HepG2 (cell line): ENCODE results near the gene EIF4A3. TPM values are rescaled to one million over a fixed set of nuclear protein-coding genes. Genes with fewer than 3 reads are reported as not detected.

Experiments used
- EZH2 ChIP-seq: conservative IDR thresholded peaks from 2 replicates; pipeline ENCODE4 v1.6.1; 2012; ENCODE audit warnings: mild to moderate bottlenecking, low read depth, low read length, moderate library complexity
- GATA4 ChIP-seq: sonication (generic); IDR thresholded peaks from 2 replicates; pipeline ENCODE4 v1.6.1; 2016; ENCODE audit warnings: antibody characterized with exemption, low read depth, borderline replicate concordance
- HNF1A ChIP-seq, 2 experiments: sonication (generic) in 1 of 2; formaldehyde crosslinking in 1 of 2; IDR thresholded peaks; 2 replicates each; pipeline versions ENCODE4 v1.4.0 to v1.6.1; 2016 to 2020; ENCODE audit warnings: borderline replicate concordance in 1 of 2, low read depth in 1 of 2, mild to moderate bottlenecking in 1 of 2, missing genetic modification reagents in 1 of 2
- MAFG ChIP-seq: sonication (generic); formaldehyde crosslinking; IDR thresholded peaks from 2 replicates; pipeline ENCODE4 v1.5.1; 2020; ENCODE audit warnings: mild to moderate bottlenecking, missing genetic modification reagents
- NFYB ChIP-seq: sonication (generic); formaldehyde crosslinking; IDR thresholded peaks from 2 replicates; pipeline ENCODE4 v1.4.0; 2020; ENCODE audit warnings: missing genetic modification reagents
- SCMH1 ChIP-seq: sonication (generic); formaldehyde crosslinking; IDR thresholded peaks from 2 replicates; pipeline ENCODE4 v1.9.0; 2021; ENCODE audit warnings: missing genetic modification reagents, mild to moderate bottlenecking, borderline replicate concordance
- SETDB1 ChIP-seq: sonication (generic); formaldehyde crosslinking; IDR thresholded peaks from 2 replicates; pipeline ENCODE4 v1.5.1; 2020; ENCODE audit warnings: missing genetic modification reagents, mild to moderate bottlenecking, borderline replicate concordance
- ZC3H13 ChIP-seq: sonication (generic); formaldehyde crosslinking; IDR thresholded peaks from 2 replicates; pipeline ENCODE4 v1.8.1; 2023; ENCODE audit warnings: mild to moderate bottlenecking, missing genetic modification reagents, moderate library complexity
- ZKSCAN5 ChIP-seq: sonication (generic); formaldehyde crosslinking; IDR thresholded peaks from 2 replicates; pipeline ENCODE4 v1.5.1; 2020; ENCODE audit warnings: mild to moderate bottlenecking, missing genetic modification reagents
- ZKSCAN8 ChIP-seq: IDR thresholded peaks from 2 replicates; pipeline ENCODE4 v1.6.1; 2016; ENCODE audit warnings: borderline replicate concordance, missing genetic modification reagents, missing compliant biosample characterization
- ZNF33B ChIP-seq: sonication (generic); formaldehyde crosslinking; IDR thresholded peaks from 2 replicates; pipeline ENCODE4 v1.5.1; 2020; ENCODE audit warnings: mild to moderate bottlenecking, missing genetic modification reagents
- ZNF629 ChIP-seq: sonication (generic); formaldehyde crosslinking; conservative IDR thresholded peaks from 2 replicates; pipeline ENCODE4 v1.5.0; 2020; ENCODE audit warnings: missing genetic modification reagents
- ZNF747 ChIP-seq: sonication (generic); formaldehyde crosslinking; IDR thresholded peaks from 2 replicates; pipeline ENCODE4 v1.8.1; 2023; ENCODE audit warnings: missing genetic modification reagents, mild to moderate bottlenecking, borderline replicate concordance
- ZNF780A ChIP-seq: sonication (generic); formaldehyde crosslinking; IDR thresholded peaks from 2 replicates; pipeline ENCODE4 v1.8.0; 2022; ENCODE audit warnings: mild to moderate bottlenecking, missing genetic modification reagents, moderate library complexity
- ZSCAN22 ChIP-seq: sonication (generic); formaldehyde crosslinking; IDR thresholded peaks from 2 replicates; pipeline ENCODE4 v1.4.0; 2020; ENCODE audit warnings: mild to moderate bottlenecking, missing genetic modification reagents
- polyA plus RNA-seq, 8 experiments: library from polyadenylated mRNA; depleted of rRNA in 3 of 8; stranded (reverse) in 7 of 8; unstranded in 1 of 8; fragments of >200 nt; fragmentation: Illumina TruSeq in 4 of 8; extraction: Trizol in 4 of 8; gene quantifications; 2 replicates each; pipeline versions ENCODE4 v1.2.1 to v1.2.3, GENCODE V29; 2011 to 2016; ENCODE audit warnings: low read depth in 4 of 8, missing spikeins in 1 of 8, mixed read lengths in 1 of 8; ENCODE audit not compliant: insufficient read depth in 1 of 8
- total RNA-seq, 5 experiments: library from RNA; depleted of rRNA; stranded (reverse); fragments of >200 nt; fragmentation: Illumina TruSeq; extraction: Trizol; gene quantifications; 2 replicates each; pipeline ENCODE4 v1.2.3, GENCODE V29; 2016; ENCODE audit warnings: low read depth in 1 of 5
- TF ChIP-seq, protein P1 (sequence below): IDR thresholded peaks from 2 replicates; pipeline ENCODE4 v1.6.1; 2012; ENCODE audit warnings: low read length, improper control_type of control experiment
- TF ChIP-seq, protein P2 (sequence below): sonication (generic); formaldehyde crosslinking; IDR thresholded peaks from 2 replicates; pipeline ENCODE4 v1.9.0; 2022; ENCODE audit warnings: missing genetic modification reagents, mild to moderate bottlenecking, borderline replicate concordance
- TF ChIP-seq, protein P3 (sequence below): sonication (generic); formaldehyde crosslinking; IDR thresholded peaks from 2 replicates; pipeline ENCODE4 v1.5.1; 2020; ENCODE audit warnings: missing genetic modification reagents, mild to moderate bottlenecking, borderline replicate concordance

Gene EIF4A3
- total and polyA plus RNA-seq, 2 of the 13 experiments (the other 11 are each of a cell fraction or from before 2014, with no cell fraction given): 145 to 187 TPM

DNA sequence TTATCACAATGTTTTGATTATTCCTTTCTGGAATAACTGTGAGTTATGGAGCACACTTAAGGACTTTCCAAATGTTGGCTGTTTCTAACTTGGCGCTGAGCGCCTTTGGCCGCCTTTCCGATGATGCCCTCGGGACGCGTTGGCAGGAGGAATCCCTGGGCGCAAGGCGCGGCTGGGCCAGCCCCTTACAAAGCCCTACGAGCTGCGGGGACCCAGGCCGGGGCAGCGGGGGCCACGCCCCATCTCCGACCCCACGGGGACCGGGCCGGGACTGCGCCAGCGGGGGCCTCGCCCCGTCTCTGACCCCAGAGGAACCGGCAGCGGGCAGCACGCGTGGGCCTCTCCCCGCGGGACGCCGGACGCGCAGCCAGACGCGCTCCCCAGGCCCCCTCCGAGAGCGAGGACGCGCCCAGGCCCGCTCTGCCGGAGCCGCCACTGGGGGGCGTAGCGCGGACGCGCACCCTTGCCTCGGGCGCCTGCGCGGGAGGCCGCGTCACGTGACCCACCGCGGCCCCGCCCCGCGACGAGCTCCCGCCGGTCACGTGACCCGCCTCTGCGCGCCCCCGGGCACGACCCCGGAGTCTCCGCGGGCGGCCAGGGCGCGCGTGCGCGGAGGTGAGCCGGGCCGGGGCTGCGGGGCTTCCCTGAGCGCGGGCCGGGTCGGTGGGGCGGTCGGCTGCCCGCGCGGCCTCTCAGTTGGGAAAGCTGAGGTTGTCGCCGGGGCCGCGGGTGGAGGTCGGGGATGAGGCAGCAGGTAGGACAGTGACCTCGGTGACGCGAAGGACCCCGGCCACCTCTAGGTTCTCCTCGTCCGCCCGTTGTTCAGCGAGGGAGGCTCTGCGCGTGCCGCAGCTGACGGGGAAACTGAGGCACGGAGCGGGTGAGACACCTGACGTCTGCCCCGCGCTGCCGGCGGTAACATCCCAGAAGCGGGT lies 45.6 kb downstream of the EIF4A3 start, which contains the start of gene GAA (continued):
- TF ChIP-seq, protein P1, sequence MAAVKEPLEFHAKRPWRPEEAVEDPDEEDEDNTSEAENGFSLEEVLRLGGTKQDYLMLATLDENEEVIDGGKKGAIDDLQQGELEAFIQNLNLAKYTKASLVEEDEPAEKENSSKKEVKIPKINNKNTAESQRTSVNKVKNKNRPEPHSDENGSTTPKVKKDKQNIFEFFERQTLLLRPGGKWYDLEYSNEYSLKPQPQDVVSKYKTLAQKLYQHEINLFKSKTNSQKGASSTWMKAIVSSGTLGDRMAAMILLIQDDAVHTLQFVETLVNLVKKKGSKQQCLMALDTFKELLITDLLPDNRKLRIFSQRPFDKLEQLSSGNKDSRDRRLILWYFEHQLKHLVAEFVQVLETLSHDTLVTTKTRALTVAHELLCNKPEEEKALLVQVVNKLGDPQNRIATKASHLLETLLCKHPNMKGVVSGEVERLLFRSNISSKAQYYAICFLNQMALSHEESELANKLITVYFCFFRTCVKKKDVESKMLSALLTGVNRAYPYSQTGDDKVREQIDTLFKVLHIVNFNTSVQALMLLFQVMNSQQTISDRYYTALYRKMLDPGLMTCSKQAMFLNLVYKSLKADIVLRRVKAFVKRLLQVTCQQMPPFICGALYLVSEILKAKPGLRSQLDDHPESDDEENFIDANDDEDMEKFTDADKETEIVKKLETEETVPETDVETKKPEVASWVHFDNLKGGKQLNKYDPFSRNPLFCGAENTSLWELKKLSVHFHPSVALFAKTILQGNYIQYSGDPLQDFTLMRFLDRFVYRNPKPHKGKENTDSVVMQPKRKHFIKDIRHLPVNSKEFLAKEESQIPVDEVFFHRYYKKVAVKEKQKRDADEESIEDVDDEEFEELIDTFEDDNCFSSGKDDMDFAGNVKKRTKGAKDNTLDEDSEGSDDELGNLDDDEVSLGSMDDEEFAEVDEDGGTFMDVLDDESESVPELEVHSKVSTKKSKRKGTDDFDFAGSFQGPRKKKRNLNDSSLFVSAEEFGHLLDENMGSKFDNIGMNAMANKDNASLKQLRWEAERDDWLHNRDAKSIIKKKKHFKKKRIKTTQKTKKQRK: no peak
- TF ChIP-seq ZNF33B (CRISPR knock-in tag) (no peak; the same call in 1 of the 2 replicates), MAFG (CRISPR knock-in tag) (no peak; the same call in 1 of the 2 replicates), NFYB (CRISPR knock-in tag) (no peak), ZNF780A (CRISPR knock-in tag) (no peak), EZH2 (no peak), SETDB1 (CRISPR knock-in tag) (no peak), HNF1A (IDR thresholded peaks at IDR 0.05; ENCODE audit: low read depth) (no peak), HNF1A (CRISPR knock-in tag; IDR thresholded peaks at IDR 0.05; ENCODE audit: borderline replicate concordance) (peak; percentile 37; the same call in 1 of the 2 replicates), ZC3H13 (CRISPR knock-in tag) (peak; percentile 56; the same call in 1 of the 2 replicates), ZSCAN22 (no peak), GATA4 (no peak), ZKSCAN5 (CRISPR knock-in tag) (no peak), ZNF629 (CRISPR knock-in tag) (no peak), ZKSCAN8 (CRISPR knock-in tag) (no peak), SCMH1 (CRISPR knock-in tag) (no peak), ZNF747 (CRISPR knock-in tag) (0 out of 2 replicates have a peak, but pooled peaks have one; percentile 83)
- TF ChIP-seq, protein P2, sequence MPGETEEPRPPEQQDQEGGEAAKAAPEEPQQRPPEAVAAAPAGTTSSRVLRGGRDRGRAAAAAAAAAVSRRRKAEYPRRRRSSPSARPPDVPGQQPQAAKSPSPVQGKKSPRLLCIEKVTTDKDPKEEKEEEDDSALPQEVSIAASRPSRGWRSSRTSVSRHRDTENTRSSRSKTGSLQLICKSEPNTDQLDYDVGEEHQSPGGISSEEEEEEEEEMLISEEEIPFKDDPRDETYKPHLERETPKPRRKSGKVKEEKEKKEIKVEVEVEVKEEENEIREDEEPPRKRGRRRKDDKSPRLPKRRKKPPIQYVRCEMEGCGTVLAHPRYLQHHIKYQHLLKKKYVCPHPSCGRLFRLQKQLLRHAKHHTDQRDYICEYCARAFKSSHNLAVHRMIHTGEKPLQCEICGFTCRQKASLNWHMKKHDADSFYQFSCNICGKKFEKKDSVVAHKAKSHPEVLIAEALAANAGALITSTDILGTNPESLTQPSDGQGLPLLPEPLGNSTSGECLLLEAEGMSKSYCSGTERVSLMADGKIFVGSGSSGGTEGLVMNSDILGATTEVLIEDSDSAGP (CRISPR knock-in tag): peak; percentile 52; the same call in 1 of the 2 replicates
- TF ChIP-seq, protein P3, sequence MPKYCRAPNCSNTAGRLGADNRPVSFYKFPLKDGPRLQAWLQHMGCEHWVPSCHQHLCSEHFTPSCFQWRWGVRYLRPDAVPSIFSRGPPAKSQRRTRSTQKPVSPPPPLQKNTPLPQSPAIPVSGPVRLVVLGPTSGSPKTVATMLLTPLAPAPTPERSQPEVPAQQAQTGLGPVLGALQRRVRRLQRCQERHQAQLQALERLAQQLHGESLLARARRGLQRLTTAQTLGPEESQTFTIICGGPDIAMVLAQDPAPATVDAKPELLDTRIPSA: no peak
